Measurements from ENCODE around the gene THEM4. TPM values are rescaled to one million over a fixed set of nuclear protein-coding genes. Genes with fewer than 3 reads are reported as not detected.

THEM4 gene
- total and polyA plus RNA-seq, 2 experiments from 2014 or later, result 13.4 to 20.4 TPM

- no peak for TF ChIP-seq REST (IDR thresholded peaks at IDR 0.05; ENCODE audit: unreplicated experiment)
- no peak for TF ChIP-seq ZNF114 (CRISPR knock-in tag; IDR thresholded peaks at IDR 0.05)
These were observed 8.8 kb upstream of the THEM4 start (continued) for GRCh38 chr1:151918156-151918555.

DNA sequence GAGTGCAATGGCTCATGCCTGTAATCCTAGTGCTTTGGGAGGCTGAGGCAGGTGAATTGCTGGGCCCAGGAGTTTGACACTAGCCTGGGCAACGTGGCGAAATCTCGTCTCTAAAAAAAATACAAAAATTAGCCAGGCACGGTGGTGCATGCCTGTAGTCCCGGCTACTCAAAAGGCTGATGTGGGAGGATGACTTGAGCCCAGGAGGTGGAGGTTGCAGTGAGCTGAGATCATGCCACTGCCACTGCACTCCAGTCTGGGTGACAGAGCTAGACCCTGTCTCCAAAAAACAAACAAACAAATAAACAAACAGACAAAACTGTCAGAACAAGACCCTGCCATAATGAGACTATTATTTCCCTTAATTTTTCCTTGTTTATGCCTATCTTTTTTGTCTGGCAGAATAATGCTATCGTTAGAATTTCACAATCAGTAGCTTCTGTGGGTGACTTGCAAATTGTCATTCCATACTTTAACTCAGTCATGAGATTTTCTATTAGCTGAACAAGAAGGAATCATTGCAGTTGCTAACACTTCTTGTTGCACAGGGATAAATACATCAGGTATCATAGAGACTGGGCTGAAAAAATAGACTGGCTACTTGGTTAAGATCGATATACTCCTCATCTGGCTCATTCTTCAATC, 7.5 kb upstream of the THEM4 start:
- Histone ChIP-seq H2AFZ (no peak overlapping the region), H3K4me1 (ENCODE audit: insufficient read depth) (peaks cover 5% of the 10 kb centered on the region; the same call in 1 of the 2 replicates), H4K20me1 (replicated peaks; ENCODE audit: insufficient read depth) (no peaks in the 10 kb centered on the region), H3K9me2 (ENCODE audit: insufficient read depth) (no peaks in the 10 kb centered on the region), H3K4me2 (no peak overlapping the region), H3F3A (replicated peaks; ENCODE audit: low read depth) (no peaks in the 10 kb centered on the region), H3K79me2 (replicated peaks; ENCODE audit: insufficient read depth) (no peaks in the 10 kb centered on the region), H3K36me3 (ENCODE audit: insufficient read depth) (0 out of 2 replicates have a peak, but pooled peaks cover 5% of the 10 kb centered on the region), H3K27me3 (ENCODE audit: insufficient read depth) (no peaks in the 10 kb centered on the region), H3K4me3 (no peak overlapping the region), H3K27ac (ENCODE audit: low read depth) (no peak overlapping the region)
- Mint-ChIP-seq H3K27ac (no peak overlapping the region), H3K4me3 (no peak overlapping the region), H3K27me3 (ENCODE audit: insufficient read depth, low read depth, poor library complexity) (peaks cover 5% of the 10 kb centered on the region), H3K4me1 (no peaks in the 10 kb centered on the region; the same call in 2 of the 3 replicates), H3K9me3 (peaks cover 4% of the 10 kb centered on the region; the same call in 2 of the 3 replicates), H3K36me3 (ENCODE audit: low read depth) (peaks cover 2% of the 10 kb centered on the region; the same call in 1 of the 3 replicates)
- ATAC-seq (no peak), DNase-seq (ENCODE audit: low spot score) (no peak)
- TF ChIP-seq, protein P1, sequence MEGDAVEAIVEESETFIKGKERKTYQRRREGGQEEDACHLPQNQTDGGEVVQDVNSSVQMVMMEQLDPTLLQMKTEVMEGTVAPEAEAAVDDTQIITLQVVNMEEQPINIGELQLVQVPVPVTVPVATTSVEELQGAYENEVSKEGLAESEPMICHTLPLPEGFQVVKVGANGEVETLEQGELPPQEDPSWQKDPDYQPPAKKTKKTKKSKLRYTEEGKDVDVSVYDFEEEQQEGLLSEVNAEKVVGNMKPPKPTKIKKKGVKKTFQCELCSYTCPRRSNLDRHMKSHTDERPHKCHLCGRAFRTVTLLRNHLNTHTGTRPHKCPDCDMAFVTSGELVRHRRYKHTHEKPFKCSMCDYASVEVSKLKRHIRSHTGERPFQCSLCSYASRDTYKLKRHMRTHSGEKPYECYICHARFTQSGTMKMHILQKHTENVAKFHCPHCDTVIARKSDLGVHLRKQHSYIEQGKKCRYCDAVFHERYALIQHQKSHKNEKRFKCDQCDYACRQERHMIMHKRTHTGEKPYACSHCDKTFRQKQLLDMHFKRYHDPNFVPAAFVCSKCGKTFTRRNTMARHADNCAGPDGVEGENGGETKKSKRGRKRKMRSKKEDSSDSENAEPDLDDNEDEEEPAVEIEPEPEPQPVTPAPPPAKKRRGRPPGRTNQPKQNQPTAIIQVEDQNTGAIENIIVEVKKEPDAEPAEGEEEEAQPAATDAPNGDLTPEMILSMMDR (conservative IDR thresholded peaks at IDR 0.05; ENCODE audit: low read depth in 2 of 2), result no peak
- no peak for TF ChIP-seq ZNF331 (CRISPR knock-in tag; IDR thresholded peaks at IDR 0.05; ENCODE audit: low read depth)

DNA sequence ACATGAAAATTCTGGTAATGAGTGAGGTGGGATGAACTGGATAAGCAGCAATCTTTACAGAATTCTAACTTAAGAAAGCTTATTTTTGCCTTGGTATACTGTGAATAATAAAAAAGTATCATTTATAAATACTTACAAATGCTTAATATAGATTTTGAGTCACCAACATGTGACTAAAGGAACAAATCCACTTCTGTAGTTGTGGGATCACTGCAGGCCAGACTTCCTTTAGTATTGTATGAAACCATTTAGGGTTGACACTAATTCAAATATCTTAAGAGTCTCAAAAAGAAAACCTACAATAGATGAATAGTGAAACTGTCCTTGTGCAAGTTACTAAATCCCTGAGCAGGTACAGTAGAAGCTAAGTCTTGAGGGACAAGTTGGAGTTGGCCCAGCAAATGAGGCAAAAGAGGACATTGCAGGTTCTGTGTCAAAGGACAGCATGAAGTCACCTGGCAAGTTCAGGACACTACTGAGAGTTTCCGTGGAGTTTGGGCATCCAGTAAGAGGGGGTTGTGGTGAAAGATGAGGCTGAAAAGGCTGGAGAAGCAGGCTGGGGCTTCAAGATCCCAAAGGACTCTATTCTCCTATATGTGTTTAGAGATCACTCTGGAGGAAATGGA, 5.9 kb upstream of the THEM4 start:
- H3K36me3 Mint-ChIP-seq (ENCODE audit: low read depth), result peaks cover 2% of the 10 kb centered on the region; the same call in 1 of the 3 replicates
- DNase-seq (ENCODE audit: low spot score), result no peak
- Histone ChIP-seq H3K4me1 (ENCODE audit: insufficient read depth) (peaks cover 15% of the 10 kb centered on the region), H3K27ac (ENCODE audit: low read depth) (no peak overlapping the region), H3K4me3 (no peak overlapping the region), H3K27me3 (ENCODE audit: insufficient read depth) (no peaks in the 10 kb centered on the region), H3K79me2 (replicated peaks; ENCODE audit: insufficient read depth) (no peaks in the 10 kb centered on the region), H3K36me3 (ENCODE audit: insufficient read depth) (0 out of 2 replicates have a peak, but pooled peaks cover 5% of the 10 kb centered on the region), H2AFZ (0 out of 2 replicates have a peak overlapping the region, but pooled peaks have one; percentile 24), H4K20me1 (replicated peaks; ENCODE audit: insufficient read depth) (no peaks in the 10 kb centered on the region), H3F3A (replicated peaks; ENCODE audit: low read depth) (no peaks in the 10 kb centered on the region), H3K4me2 (no peak overlapping the region), H3K9me2 (ENCODE audit: insufficient read depth) (no peaks in the 10 kb centered on the region)
- peaks cover 6% of the 10 kb centered on the region; the same call in 2 of the 3 replicates for H3K9me3 Mint-ChIP-seq
- no peak overlapping the region for H3K27ac Mint-ChIP-seq
- H3K27me3 Mint-ChIP-seq (ENCODE audit: insufficient read depth, low read depth, poor library complexity), result no peaks in the 10 kb centered on the region
- ATAC-seq, result no peak
- H3K4me1 Mint-ChIP-seq, result peaks cover 8% of the 10 kb centered on the region; the same call in 2 of the 3 replicates
- H3K4me3 Mint-ChIP-seq, result no peak overlapping the region
- TF ChIP-seq ZNF114 (CRISPR knock-in tag; IDR thresholded peaks at IDR 0.05) (no peak), REST (IDR thresholded peaks at IDR 0.05; ENCODE audit: unreplicated experiment) (no peak), CREB1 (CRISPR knock-in tag; IDR thresholded peaks at IDR 0.05; ENCODE audit: low read depth) (no peak), NANOG (IDR thresholded peaks at IDR 0.05; ENCODE audit: borderline replicate concordance) (no peak), STAT1 (IDR thresholded peaks at IDR 0.05; ENCODE audit: unreplicated experiment) (no peak), POLR2AphosphoS5 (IDR thresholded peaks at IDR 0.05; ENCODE audit: low read depth) (no peak)
- TF ChIP-seq, protein P1 (conservative IDR thresholded peaks at IDR 0.05; ENCODE audit: low read depth in 2 of 2), result no peak
